ENCODE measurements around the gene SORCS2. TPM values are rescaled to one million over a fixed set of nuclear protein-coding genes. Genes with fewer than 3 reads are reported as not detected.

Gene SORCS2
- total RNA-seq, 1 donor from 2014 or later, result not detected

GRCh38 chr4:7636240-7636508 lies 443.8 kb downstream of the SORCS2 start:
- intact Hi-C loops (cut with micrococcal nuclease), result no loop called here
- Mint-ChIP-seq H3K27ac (no peak overlapping the region), H3K27me3 (no peaks in the 10 kb centered on the region), H3K9me3 (no peaks in the 10 kb centered on the region), H3K4me1 (no peaks in the 10 kb centered on the region), H3K4me3 (no peak overlapping the region), H3K36me3 (ENCODE audit: low read depth) (no peaks in the 10 kb centered on the region)
- TF ChIP-seq CTCF (IDR thresholded peaks at IDR 0.05), result no peak
- DNase-seq (no peak), ATAC-seq (ENCODE audit: low read depth) (no peak)
- POLR2A ChIA-PET, result no interaction called here
- CTCF ChIA-PET, result no interaction called here

GRCh38 chr4:7637139-7637538 lies 444.8 kb downstream of the SORCS2 start:
- no peak overlapping the region for H3K27ac Mint-ChIP-seq
- H3K9me3 Mint-ChIP-seq, result peaks cover 3% of the 10 kb centered on the region
- no peaks in the 10 kb centered on the region for H3K36me3 Mint-ChIP-seq (ENCODE audit: low read depth)
- no peak overlapping the region for H3K4me3 Mint-ChIP-seq
- ATAC-seq (ENCODE audit: low read depth), result no peak
- no peaks in the 10 kb centered on the region for H3K27me3 Mint-ChIP-seq
- no peaks in the 10 kb centered on the region for H3K4me1 Mint-ChIP-seq
- ChIA-PET CTCF (no interaction called here), POLR2A (no interaction called here)
- TF ChIP-seq CTCF (IDR thresholded peaks at IDR 0.05), result no peak
- DNase-seq, result no peak
- intact Hi-C loops (cut with micrococcal nuclease), result no loop called here

- ChIA-PET CTCF (no interaction called here), POLR2A (no interaction called here)
- Mint-ChIP-seq H3K4me1 (no peaks in the 10 kb centered on the region), H3K27me3 (no peaks in the 10 kb centered on the region), H3K36me3 (ENCODE audit: low read depth) (no peaks in the 10 kb centered on the region), H3K27ac (no peak overlapping the region), H3K9me3 (peaks cover 3% of the 10 kb centered on the region), H3K4me3 (no peak overlapping the region)
- TF ChIP-seq CTCF (IDR thresholded peaks at IDR 0.05), result no peak
- intact Hi-C loops (cut with micrococcal nuclease), result no loop called here
- DNase-seq, result no peak
- ATAC-seq (ENCODE audit: low read depth), result no peak
These were observed 445.6 kb downstream of the SORCS2 start for GRCh38 chr4:7637971-7638370.

- ATAC-seq (ENCODE audit: low read depth) (no peak), DNase-seq (no peak)
- ChIA-PET POLR2A (no interaction called here), CTCF (no interaction called here)
- H3K27ac Mint-ChIP-seq, result no peak overlapping the region
- no peaks in the 10 kb centered on the region for H3K36me3 Mint-ChIP-seq (ENCODE audit: low read depth)
- TF ChIP-seq CTCF (IDR thresholded peaks at IDR 0.05), result no peak
- H3K27me3 Mint-ChIP-seq, result no peaks in the 10 kb centered on the region
- intact Hi-C loops (cut with micrococcal nuclease), result no loop called here
- no peaks in the 10 kb centered on the region for H3K4me1 Mint-ChIP-seq
- no peak overlapping the region for H3K4me3 Mint-ChIP-seq
- peaks cover 3% of the 10 kb centered on the region for H3K9me3 Mint-ChIP-seq
These were observed 446.2 kb downstream of the SORCS2 start for GRCh38 chr4:7638489-7638888.

DNA sequence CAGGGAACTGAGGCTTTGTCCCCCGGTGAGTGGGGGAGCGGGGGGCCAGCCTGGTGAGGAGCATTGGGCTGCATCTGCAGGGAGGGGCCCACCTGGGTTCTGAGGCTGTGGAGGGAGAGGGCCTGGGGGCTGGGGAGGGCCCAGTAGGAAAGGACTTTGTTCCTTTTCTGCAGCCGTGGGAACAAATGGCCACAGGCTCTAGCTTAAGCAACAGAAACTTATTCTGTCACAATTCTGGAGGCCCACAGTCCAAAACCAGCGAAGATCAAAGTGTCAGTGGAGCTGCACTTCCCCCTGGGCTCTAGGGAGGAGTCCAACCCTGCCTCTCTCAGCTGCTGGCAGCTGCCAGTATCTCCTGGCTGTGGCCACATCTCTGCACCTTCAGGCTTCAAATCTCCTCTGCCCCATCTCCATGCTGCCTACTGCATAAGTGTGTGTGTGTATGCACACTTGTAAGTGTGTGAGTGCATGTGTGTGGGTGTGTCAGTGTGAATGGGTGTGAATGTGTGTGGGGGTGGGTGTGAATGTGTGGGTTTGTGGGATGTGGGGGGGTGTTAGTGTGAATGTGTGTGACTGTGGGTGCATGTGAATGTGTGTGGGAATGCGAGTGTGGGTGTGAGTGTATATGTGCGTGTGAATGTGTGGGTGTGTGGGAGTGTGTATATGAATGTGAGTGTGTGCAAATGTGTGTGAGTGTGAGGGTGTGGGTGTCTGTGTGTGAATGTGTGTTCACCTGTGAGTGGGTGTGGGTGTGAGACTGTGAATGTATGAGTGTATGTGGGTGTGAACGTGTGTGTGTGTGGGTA lies 446.8 kb downstream of the SORCS2 start:
- intact Hi-C loops (cut with micrococcal nuclease), result no loop called here

More for the DNA sequence above, 446.8 kb downstream of the SORCS2 start:
- Mint-ChIP-seq H3K9me3 (peaks cover 3% of the 10 kb centered on the region), H3K4me1 (no peaks in the 10 kb centered on the region), H3K27ac (no peak overlapping the region), H3K4me3 (no peak overlapping the region), H3K36me3 (ENCODE audit: low read depth) (no peaks in the 10 kb centered on the region), H3K27me3 (no peaks in the 10 kb centered on the region)
- POLR2A ChIA-PET, result no interaction called here
- DNase-seq, result no peak
- ATAC-seq (ENCODE audit: low read depth), result no peak
- no peak for TF ChIP-seq CTCF (IDR thresholded peaks at IDR 0.05)
- CTCF ChIA-PET, result no interaction called here

All from activated B cell treated with CpG ODN at 0.5 μM for 24 hours (primary cell).